ENCODE results near the gene SCIMP.
"Not testable (repeated sequence)": the region's sequence is repeated elsewhere in the genome, so short reads cannot be mapped to it uniquely, and the experiment has no call there.

Gene SCIMP

DNA sequence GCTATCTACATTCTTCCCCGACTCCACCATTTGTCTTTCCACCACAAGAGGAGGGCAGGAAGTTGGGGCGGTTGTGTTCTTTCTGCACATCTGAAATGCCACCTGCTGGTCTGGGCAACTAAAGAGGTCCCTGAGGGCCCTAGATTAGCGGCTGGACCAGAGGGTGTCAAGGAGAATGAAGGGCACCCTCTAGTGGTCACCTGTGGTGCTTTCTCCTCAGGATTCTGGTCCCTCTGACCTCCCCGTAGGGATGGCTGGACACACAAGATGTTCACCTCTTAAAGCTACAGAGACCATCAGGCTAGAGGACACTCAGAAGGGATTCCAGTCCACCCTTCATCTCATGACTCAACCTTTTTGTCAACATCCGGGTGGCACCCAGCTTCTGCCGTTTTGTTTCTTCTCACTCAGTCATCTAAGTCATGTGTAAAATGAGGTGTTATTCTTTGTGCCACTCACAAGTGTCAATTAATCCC, 2.9 kb upstream of the SCIMP start:
- no peak for DNase-seq

DNA sequence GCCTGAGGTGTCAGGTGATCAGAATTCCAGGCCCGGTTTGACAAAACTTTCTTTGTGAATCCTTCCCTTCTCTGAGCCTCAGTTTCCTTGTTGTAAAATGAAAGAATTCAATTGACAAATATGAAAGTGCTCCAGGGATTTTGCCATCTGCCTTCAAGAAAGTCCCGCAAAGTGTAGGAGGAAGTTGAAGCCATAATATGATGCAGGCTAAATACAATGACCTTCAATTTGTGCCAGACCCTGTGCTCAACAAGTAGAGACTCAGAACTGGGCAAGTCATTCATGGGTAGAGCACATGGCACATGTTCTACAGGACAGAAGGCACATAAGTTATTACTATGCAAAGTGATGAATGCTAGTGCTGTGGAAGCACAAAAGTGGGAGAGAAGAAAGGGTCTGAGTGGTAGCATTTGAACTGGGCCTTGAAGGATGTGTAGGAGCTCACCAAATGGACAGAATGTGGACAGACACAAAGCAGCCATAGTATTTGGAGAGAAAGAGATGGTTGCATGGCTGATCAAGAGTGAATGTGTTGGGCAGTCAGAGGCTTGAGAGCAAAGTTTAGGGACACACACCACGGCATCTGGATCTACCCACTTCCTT, 2.4 kb upstream of the SCIMP start:
- DNase-seq: no peak

GRCh38 chr17:5233492-5233891, 1.2 kb downstream of the SCIMP start:
- not testable (repeated sequence) for DNase-seq

DNA sequence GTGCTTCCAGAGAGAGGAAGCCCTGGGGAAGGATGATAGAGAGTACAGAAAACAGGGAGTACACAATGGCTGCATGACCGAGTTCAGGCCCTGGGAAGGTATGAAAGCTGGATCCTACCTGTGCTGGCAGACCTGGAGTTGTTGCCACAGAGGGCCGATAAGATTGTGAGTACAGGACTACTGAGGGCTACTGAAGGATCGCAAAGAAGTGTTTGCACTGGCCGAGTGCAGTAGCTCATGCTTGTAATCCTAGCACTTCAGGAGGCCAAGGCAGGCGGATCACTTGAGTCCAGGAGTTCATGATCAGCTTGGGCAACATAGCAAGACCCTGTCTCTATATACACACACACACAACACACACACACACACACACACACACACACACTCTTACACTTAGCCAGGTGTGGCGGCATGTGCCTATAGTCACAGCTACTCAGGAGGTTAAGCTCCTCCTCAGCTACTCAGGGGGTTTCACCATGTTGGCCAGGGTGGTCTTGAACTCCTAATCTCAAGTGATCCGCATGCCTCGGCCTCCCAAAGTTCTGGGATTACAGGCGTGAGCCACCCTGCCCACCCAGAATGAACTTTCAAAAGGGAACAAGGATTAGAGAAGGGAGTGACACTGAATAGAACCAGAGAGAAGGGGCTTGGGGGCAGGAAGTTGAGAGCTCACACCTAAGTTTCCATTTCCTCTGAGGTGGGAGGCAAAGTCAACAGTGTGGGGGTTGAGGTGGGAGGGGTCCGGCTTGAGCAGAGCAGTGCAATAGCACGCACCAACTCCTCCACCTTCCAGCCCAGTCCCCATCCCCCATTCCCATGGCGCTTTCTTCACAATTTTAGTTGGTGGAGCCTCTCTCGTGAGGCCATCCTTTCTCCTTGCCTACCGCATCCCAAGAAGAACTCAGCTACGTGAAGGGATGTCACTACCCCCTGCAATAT, 7.5 kb downstream of the SCIMP start:
- DNase-seq: no peak

DNA sequence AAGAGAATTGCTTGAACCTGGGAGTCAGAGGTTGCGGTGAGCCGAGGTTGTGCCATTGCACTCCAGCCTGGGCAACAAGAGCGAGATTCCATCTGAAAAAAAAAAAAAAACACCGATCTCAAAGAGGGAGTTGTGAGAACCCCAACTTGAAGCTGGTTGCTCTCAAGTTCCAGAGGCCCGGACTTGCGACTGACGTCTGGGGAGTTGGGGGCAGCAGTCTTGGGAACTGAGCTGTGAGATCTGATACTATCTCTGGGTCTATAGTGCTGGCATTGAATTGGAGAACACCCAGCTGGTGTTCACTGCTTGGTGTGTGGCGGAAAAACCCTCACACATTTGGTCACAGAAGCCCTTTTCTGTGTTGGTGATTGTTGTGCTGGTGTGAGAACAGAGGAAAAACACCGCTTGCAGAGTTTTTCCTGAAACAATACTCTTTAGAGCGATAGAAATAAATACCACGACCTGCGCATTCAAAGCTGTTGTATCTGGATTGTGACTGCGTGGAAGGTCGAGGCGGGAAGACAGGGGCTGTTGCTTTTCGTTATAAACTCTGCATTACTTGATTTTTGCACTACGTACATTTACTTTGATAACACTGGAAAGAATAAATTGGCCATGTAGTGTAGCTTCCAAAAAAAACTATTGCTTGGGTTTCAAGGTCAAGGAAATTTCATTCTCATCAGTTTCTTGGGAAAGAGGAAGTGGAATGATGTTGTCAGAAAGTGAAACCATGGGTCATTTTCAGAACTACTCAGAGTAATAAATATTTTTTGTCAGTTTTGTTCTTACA, 8.8 kb downstream of the SCIMP start:
- no peak for DNase-seq

DNA sequence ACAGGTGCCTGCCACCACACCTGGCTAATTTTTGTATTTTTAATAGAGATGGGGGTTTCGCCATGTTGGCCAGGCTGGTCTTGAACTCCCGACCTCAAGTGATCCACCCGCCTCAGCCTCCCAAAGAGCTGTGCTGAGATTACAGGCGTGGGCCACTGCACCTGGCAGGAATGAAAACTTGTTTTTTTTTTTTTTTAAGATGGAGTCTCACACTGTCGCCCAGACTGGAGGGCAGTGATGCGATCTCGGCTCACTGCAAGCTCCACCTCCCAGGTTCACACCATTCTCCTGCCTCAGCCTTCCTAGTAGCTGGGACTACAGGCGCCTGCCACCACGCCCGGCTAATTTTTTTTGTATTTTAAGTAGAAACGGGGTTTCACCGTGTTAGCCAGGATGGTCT, 12.7 kb downstream of the SCIMP start:
- DNase-seq: not testable (repeated sequence)

DNA sequence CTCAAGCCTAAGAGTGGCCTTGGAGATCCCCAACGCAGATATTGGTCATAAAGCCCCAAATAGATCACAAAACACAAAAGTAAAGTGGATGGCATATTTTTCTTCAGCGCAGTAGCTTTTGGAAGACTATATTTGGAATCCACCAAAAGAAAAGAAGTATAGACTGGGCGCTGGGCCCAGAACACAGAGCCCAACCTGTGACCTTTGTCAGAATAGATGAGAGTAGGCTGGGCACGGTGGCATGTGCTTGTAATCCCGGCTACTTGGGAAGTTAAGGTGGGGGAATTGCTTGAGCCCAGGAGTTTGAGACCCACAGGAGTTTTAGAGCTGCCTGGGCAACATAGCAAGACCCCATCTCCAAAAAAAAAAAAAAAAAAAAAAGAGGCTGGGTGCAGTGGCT, 14.6 kb downstream of the SCIMP start:
- no peak for DNase-seq

DNA sequence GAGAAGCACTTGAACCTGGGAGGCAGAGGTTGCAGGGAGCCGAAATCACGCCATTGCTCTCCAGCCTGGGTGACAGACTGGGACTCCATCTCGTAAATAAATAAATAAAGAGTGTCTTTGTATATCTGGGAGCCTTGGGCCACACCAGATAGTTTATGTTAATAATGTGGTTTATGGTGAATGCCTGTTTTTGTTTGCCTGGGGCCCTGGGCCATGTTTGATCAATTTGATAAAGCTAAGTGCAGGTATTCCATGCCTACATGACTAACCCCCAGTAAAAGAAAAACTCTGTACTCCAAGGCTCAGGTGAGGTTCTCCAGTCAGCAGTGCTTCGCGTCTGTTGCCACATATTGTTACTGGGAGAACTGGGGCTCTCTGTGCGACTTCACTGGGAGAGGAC, 15.1 kb downstream of the SCIMP start:
- no peak for DNase-seq

DNA sequence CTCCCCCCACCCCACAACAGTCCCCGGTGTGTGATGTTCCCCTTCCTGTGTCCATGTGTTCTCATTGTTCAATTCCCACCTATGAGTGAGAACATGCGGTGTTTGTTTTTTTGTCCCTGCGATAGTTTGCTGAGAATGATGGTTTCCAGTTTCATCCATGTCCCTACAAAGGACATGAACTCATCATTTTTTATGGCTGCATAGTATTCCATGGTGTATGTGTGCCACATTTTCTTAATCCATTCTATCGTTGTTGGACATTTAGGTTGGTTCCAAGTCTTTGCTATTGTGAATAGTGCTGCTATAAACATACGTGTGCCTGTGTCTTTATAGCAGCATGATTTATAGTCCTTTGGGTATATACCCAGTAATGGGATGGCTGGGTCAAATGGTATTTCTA, 17.1 kb downstream of the SCIMP start:
- DNase-seq: not testable (repeated sequence)

DNA sequence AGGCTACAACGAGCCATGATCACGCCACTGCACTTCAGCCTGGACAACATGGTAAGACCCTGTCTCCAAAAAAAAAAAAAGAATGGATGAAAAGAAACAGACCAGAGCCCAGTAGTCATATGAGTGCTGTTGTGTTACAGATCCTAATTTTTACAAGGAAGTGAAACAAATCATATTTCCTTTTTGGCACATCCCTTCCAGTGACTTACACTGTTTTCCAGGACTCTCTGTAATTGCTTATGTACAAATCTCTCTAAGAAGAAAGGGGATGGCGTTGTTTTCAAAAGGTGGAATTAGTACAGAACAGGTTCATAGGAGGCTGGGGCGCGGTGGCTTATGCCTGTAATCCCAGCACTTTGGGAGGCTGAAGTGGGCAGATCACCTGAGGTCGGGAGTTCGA, 23.2 kb downstream of the SCIMP start:
- no peak for DNase-seq

DNA sequence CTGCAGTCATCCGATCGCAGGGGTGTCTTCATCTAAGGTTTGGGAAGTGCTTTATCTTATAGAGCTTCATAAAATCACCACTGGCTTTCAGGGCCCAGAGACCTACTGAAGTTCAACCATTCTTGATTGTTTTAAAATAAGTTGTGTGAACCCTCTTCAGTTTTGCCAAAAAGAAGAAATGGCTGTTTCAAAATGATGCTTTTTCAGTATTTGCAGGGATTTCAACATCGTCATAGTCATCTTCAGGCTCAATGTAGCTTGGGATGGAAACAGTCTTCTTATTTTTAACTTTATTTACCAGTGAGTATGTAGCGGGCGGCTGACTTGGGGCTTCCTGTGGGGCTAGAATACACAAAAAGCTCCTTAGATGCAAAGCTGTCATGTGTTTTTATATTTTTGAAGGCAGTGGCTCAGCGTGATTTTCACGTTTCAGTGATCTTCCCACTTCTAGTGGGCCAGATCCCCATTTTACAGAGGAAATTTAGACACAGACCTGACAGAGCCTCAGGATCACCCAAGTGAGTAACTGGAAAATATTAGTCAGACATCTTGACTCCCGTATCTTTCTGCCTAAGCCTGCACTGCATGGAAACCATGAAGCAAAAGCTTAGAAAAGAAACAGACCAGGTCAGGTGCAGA, 23.9 kb downstream of the SCIMP start:
- DNase-seq: no peak

- DNase-seq: no peak
These were observed 24.6 kb downstream of the SCIMP start for GRCh38 chr17:5210091-5210490.

DNA sequence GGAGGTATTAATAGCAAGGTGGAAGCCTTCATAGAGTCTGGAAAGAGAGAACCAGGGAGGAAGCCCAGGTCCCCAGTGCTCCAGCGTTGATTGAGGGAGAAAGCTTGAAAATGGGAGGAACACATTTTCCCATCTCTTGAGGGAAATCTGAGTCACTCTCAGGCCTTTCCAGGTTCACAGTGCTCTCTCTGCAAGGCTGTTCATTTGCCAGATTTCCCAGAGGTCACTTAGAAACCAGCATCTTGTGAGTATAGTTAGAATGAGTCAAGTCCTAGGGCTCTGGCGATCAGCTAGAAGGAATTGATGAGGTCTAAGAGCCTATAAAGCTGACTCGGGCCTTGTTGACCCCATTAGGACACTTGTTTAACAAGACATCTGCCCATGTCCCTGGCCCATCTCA, 25.3 kb downstream of the SCIMP start:
- DNase-seq: no peak

DNA sequence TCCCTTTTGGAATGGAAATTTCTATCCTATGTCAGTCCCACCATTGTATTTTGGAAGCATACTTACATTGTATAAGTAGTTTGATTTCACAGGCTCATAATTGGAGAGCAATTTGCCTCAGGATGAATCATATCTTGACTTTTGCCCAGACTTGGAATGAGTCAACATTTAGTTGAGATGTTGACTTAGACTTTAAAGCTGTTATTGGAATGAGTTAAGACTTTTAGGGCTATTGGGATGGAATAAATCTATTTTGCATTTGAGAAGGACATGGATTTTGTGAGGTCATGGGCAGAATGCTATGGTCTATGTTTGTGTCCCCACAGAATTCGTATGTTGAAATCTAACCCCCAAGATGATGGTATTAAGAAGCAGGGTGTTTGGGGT, 30.8 kb downstream of the SCIMP start:
- no peak for DNase-seq

DNA sequence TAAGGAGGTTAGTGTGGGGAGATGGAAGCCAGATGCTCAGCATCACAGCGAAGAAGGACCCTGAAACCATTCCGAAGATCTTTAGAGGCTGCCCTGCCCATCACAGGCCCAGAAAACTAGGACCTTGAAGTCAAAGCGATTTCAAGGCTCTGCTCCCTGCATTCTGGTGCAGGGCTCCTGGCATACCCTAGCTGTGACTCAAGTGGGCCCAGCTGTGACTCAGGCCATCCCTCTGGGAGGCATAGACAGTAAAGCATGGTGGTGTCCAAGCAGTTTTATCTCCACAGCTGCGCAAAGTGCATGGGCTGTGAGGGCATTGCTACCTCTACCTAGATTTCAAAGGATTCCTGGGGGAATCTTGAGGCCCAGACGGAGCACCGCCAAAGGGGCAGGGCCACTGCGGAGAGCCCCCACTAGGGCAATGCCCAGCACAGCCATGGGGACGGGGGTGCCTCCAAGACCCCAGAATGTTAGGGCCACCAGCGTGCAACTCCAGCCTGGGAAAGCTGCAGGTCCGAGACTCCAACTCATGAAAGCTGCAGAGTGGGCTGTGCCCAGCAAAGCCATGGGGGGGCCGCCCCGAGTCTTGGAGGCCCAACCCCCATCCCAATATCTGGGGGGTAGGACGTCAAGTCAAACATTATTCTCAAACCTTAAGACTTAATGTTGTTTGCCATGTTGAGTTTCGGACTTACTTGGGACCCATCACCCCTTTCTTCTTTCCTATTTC, 31.3 kb downstream of the SCIMP start:
- DNase-seq: no peak

GRCh38 chr17:5201011-5201410, 33.6 kb downstream of the SCIMP start:
- no peak for DNase-seq

DNA sequence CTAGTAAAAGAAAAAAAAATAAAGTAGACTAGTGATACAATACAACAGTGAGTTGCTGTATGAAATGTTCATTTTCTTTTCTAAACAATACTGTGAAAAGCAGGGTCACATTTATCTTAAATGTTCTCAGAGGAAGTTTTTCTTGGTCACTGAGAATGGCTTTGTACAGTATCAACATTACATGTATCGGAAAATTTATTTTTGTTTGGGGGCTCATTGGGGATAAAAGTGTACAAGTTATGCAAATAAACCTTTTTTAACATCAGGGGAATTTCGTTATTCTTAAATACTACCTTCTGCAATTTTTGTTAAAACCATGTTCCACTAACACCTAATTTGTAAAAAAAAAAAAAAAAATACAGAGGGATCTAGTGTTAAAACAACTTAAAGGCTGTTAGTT, 34.3 kb downstream of the SCIMP start:
- no peak for DNase-seq

DNA sequence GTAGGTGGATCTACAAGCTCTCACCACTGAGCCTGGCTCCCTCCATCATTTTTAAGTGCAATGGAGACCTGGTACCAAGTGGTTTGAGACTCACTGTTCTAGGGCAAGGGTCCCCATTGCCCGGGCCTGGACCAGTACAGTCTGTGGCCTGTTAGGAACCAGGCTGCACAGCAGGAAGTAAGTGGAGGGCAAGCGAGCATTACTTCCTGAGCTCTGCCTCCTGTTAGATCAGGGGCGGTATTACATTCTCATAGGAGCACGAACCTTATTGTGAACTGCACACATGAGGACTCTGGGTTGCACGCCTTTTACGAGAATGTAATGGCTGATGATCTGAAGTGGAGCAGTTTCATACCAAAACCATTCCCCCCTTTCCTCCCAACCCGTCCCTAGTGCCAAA, 36.2 kb downstream of the SCIMP start:
- no peak for DNase-seq

GRCh38 chr17:5194346-5194745, 40.3 kb downstream of the SCIMP start:
- DNase-seq: no peak

DNA sequence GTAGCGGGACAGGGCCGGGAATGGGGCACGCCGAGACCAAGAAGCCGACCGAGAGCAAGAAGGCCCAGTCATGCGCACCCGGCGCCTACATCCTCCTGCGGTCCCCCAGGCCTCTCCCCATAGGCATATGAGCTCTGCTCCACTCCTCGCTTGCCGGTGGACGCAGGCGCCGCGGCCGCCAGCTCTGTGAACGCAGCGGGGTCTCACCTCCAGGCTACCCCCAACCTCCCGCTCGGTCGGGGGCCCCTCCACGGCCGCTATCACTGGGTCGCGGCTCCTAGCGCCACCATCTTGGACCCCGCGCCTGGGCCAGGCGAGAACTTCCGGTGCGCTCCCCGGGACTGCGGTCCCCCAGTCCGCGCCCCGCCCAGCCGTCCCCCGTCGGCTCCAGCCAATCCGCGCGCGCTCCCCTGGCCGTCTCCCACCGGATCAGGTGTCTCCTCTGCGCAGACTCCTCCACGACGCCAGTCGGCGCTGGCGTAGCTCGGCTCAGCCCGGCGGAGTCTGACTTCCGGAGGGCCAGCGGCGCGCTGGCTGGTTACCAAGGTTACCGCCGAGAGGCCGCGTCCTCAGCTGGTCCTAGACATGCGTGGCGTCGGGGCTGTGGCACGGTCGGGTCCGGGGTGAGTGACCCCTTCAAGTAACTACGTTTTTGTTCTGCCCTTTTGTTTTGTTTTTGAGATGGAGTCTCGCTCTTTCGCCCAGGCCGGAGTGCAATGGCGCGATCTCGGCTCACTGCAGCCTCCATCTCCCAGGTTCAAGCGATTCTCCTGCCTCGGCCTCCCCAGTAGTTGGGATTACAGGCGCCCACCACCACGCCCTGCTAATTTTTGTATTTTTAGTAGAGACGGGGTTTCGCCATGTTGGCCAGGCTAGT, 42.9 kb downstream of the SCIMP start, which contains the start of gene ZNF594:
Gene ZNF594, minus strand, starts transcription at position 328 of the 877 bp plus-strand sequence. CDS start 7,612 bp downstream, outside the sequence.
- DNase-seq: peak; percentile 87

DNA sequence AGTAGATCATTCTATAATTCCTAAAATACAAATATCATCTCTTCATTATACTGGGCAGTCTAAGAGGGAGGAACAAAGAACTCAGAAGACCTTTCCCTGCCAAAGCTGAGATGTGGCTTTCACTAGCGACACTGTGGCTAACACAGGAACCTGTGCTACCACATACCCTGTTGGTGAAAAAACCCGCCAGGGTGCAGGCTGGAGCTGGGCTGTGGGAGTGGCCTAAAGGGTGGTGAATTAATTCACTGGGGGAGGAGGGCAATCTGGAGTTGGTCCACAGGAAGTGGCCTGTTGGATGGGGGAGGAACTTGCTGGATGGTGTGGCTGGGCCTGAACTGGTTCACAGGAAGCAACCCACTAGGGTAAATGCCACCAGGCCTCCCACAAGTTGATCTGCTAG, 50.4 kb downstream of the SCIMP start:
- DNase-seq: no peak
